HL-60 (cell line): ENCODE results near the gene GIMAP5.

Experiments
- CTCF ChIP-seq: IDR thresholded peaks from one replicate; pipeline ENCODE4 v1.5.1; 2011; ENCODE audit warnings: low read length, control low read depth, inconsistent platforms; ENCODE audit not compliant: insufficient read depth
- GABPA ChIP-seq: IDR thresholded peaks from 2 replicates; pipeline ENCODE4 v1.6.1; 2012; ENCODE audit warnings: low read depth
- SPI1 ChIP-seq: IDR thresholded peaks from 2 replicates; pipeline ENCODE4 v1.6.1; 2012; ENCODE audit warnings: low read depth, mild to moderate bottlenecking, borderline replicate concordance

GRCh38 chr7:150740053-150740452 is 2.8 kb downstream of the GIMAP5 start:
- no peak for TF ChIP-seq CTCF
- no peak for TF ChIP-seq SPI1
- no peak for TF ChIP-seq GABPA
